Esophagus muscularis mucosa (tissue), 4 donors: ENCODE measurements around the gene ATP6V1B1. TPM values are rescaled to one million over a fixed set of nuclear protein-coding genes. Genes with fewer than 3 reads are reported as not detected.
A peak's percentile ranks its signal among the peaks of the same experiment; 100 is the strongest.

Experiments used
- DNase-seq: peaks from one replicate; pipeline ENCODE4 v3.0.0-alpha.2; 2017; ENCODE audit errors: extremely low spot score
- H3K27ac ChIP-seq, 4 donors: fragments of 200-600 bp; sonication (generic); replicated peaks in 1 of 4; 1 replicate in 3 of 4; 2 replicates in 1 of 4; pipeline ENCODE4 v1.5.1; 2016 to 2019; ENCODE audit warnings: mild to moderate bottlenecking in 1 of 4
- H3K27me3 ChIP-seq, 4 donors: fragments of 200-600 bp; sonication (generic); one replicate each; pipeline versions ENCODE4 v1.5.1 to v1.6.0; 2016 to 2019
- H3K36me3 ChIP-seq, 4 donors: fragments of 200-600 bp; sonication (generic); one replicate each; pipeline ENCODE4 v1.5.1; 2016 to 2019
- H3K4me1 ChIP-seq, 4 donors: fragments of 200-600 bp; sonication (generic); one replicate each; pipeline ENCODE4 v1.5.1; 2016 to 2019
- H3K4me3 ChIP-seq, 4 donors: fragments of 200-600 bp; sonication (generic); 1 replicate in 2 of 4; 2 replicates in 2 of 4; pipeline ENCODE4 v1.5.1; 2016 to 2019; ENCODE audit warnings: mild to moderate bottlenecking in 4 of 4, moderate library complexity in 1 of 4
- H3K9me3 ChIP-seq, 4 donors: fragments of 200-600 bp; sonication (generic); 1 replicate in 3 of 4; 2 replicates in 1 of 4; pipeline ENCODE4 v1.5.1; 2016 to 2019
- EP300 ChIP-seq: sonication (generic); formaldehyde crosslinking; IDR thresholded peaks from one replicate; pipeline ENCODE4 v1.6.1; 2017; ENCODE audit warnings: antibody characterized with exemption
- POLR2A ChIP-seq: fragments of 450-650 bp; IDR thresholded peaks from one replicate; pipeline ENCODE4 v1.6.1; 2017; ENCODE audit warnings: antibody characterized with exemption, moderate library complexity, mild to moderate bottlenecking, low read depth
- POLR2AphosphoS5 ChIP-seq, 2 donors: sonication (generic); formaldehyde crosslinking; IDR thresholded peaks; one replicate each; pipeline ENCODE4 v1.6.1; 2017; ENCODE audit warnings: antibody characterized with exemption in 2 of 2
- WGBS: methylation state at CpG from one replicate; pipeline ENCODE4 v1.1.5; 2018; 5-methylcytosine and 5-hydroxymethylcytosine counted together
- intact Hi-C: fragments of 100-400 bp; cut with DNase I; formaldehyde crosslinking; loops from one replicate; pipeline ENCODE4 v1.15.1; 2023
- total RNA-seq, 4 donors: library from RNA; depleted of rRNA; stranded (reverse); fragments of >200 nt; gene quantifications; one replicate each; pipeline versions ENCODE4 v1.1.0 to v1.2.1, GENCODE V29; 2016
- TF ChIP-seq, protein P1 (sequence below), 3 experiments: fragments of 200-600 bp in 2 of 3; fragments of 450-650 bp in 1 of 3; sonication (generic) in 2 of 3; IDR thresholded peaks; one replicate each; pipeline ENCODE4 v1.5.1; 2017 to 2019; ENCODE audit warnings: antibody characterized with exemption in 3 of 3, mild to moderate bottlenecking in 2 of 3, moderate library complexity in 1 of 3

ATP6V1B1 gene
- total RNA-seq, 4 donors from 2014 or later = 0.83 to 1.6 TPM; not detected in 2

DNA sequence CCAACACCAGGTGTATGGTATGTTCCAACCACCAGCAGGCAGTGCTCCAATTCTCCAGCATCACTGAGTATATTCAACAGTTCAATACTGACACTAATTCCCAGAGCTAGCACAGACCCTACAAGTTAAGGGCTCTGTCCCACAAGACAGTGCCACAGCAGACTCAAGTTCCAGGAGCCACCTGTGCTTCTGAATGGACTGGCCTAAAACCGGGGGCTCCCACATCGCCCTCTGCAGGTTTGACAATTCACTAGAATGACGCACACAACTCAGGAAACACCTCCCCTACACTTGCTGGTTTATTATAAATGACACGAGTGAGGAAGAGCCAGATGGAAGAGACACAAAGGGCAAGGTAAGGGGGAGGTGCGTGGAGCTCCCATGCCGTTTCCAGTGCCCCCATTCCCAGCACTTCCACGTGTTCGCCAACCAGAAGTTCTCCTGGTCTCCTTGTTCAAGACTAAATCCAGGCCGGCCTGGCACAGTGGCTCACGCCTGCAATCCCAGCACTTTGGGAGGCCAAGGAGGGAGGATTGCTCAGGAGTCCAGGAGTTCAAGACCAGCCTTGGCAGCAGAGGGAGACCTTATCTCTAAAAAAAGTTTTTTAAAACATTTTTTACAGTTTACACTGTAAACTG is 12.2 kb upstream of the ATP6V1B1 start:
- no peaks in the 10 kb centered on the region for H3K36me3 ChIP-seq
- 67% methylated on average over 10 of the region's 10 CpGs for WGBS
- H3K27me3 ChIP-seq = peaks cover 0 to 51% (median 4%) of the 10 kb centered on the region in 4 donors
- intact Hi-C loops = no loop called here
- H3K4me1 ChIP-seq = peaks cover 0 to 6% (median 0%) of the 10 kb centered on the region in 4 donors
- no peak for DNase-seq
- H3K9me3 ChIP-seq = no peaks in the 10 kb centered on the region
- no peak overlapping the region for H3K4me3 ChIP-seq
- TF ChIP-seq EP300 = no peak
- TF ChIP-seq, protein P1, sequence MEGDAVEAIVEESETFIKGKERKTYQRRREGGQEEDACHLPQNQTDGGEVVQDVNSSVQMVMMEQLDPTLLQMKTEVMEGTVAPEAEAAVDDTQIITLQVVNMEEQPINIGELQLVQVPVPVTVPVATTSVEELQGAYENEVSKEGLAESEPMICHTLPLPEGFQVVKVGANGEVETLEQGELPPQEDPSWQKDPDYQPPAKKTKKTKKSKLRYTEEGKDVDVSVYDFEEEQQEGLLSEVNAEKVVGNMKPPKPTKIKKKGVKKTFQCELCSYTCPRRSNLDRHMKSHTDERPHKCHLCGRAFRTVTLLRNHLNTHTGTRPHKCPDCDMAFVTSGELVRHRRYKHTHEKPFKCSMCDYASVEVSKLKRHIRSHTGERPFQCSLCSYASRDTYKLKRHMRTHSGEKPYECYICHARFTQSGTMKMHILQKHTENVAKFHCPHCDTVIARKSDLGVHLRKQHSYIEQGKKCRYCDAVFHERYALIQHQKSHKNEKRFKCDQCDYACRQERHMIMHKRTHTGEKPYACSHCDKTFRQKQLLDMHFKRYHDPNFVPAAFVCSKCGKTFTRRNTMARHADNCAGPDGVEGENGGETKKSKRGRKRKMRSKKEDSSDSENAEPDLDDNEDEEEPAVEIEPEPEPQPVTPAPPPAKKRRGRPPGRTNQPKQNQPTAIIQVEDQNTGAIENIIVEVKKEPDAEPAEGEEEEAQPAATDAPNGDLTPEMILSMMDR (IDR thresholded peaks at IDR 0.05) = no peak
- no peak for TF ChIP-seq POLR2A
- TF ChIP-seq POLR2AphosphoS5 (IDR thresholded peaks at IDR 0.05) = no peak
- H3K27ac ChIP-seq = no peak overlapping the region

DNA sequence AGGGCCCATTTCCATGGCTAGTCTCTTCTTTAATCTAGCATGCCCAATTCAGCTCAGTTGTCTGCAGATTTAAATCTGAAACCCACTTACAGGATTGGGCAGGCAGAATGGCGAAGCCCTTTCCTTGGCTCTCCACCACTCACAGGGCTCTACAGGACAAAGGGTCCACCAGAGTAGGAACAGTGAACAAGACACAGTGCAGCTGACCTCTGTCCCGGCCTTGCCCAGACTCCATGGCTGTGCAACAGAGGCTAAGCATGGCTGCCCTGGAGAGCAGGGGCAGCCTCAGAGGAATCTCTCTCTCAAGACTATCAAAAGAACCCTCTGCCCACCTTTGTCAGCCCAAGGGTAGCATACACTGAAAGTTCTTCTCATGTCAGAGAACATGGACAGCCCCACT is 9.7 kb upstream of the ATP6V1B1 start:
- intact Hi-C loops = no loop called here
- no peak for DNase-seq
- no peaks in the 10 kb centered on the region for H3K4me1 ChIP-seq

DNA sequence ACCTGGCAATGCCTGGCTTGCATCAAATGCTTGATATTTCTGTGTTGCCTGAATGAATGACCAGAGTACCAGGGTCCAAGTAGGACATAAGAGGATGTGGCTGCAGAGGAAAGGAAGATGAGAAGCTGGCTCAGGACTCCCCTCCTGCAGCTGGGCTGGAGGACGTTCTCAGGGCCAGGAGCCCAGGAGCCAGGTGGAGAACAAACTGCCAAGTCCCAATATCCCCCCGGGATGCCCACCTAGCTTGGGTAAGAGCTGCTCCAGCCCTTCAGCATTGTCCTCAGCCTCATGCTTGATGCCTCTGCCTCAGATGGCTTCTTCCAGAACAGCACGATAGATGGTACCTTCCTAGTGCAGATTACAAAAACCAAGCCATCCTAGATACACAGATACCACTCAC is 8.6 kb upstream of the ATP6V1B1 start:
- peaks cover 0 to 39% (median 4%) of the 10 kb centered on the region in 4 donors for H3K27me3 ChIP-seq
- H3K36me3 ChIP-seq = no peaks in the 10 kb centered on the region
- H3K4me3 ChIP-seq = no peak overlapping the region
- 78% methylated on average over 3 of the region's 3 CpGs for WGBS
- H3K4me1 ChIP-seq = no peaks in the 10 kb centered on the region
- TF ChIP-seq EP300 (no peak), POLR2AphosphoS5 (IDR thresholded peaks at IDR 0.05) (no peak), POLR2A (no peak)
- TF ChIP-seq, protein P1 (IDR thresholded peaks at IDR 0.05) = no peak
- no peak overlapping the region for H3K27ac ChIP-seq
- intact Hi-C loops = no loop called here
- no peak for DNase-seq
- H3K9me3 ChIP-seq = no peaks in the 10 kb centered on the region

More for the DNA sequence above, 9.7 kb upstream of the ATP6V1B1 start:
- Histone ChIP-seq H3K27me3 (peaks cover 0 to 38% (median 4%) of the 10 kb centered on the region in 4 donors), H3K27ac (no peak overlapping the region), H3K9me3 (no peaks in the 10 kb centered on the region), H3K36me3 (no peaks in the 10 kb centered on the region), H3K4me3 (no peak overlapping the region)
- TF ChIP-seq POLR2AphosphoS5 (IDR thresholded peaks at IDR 0.05) (no peak), POLR2A (no peak), EP300 (no peak)
- TF ChIP-seq, protein P1 (IDR thresholded peaks at IDR 0.05) = no peak
- 92% methylated on average over 2 of the region's 2 CpGs for WGBS

DNA sequence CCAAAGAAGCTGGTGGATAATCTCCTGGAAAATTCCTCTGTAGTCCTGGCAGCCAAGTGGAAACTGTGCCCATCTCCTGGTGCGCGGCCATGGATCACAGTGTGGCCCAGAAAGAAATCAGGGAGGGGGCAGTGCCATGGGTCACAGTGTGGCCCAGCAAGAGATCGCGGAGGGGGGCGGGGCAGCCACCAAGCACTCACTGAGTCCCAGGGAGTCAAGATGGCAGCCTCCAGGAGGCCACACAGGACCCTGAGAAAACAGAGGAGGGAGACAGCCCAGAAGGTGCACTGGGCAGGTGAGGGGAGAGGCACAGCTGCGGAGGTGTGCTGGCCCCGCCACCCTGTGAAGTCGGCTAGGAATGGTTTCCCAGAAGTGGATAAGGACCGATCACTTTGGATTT is 8.1 kb upstream of the ATP6V1B1 start:
- TF ChIP-seq EP300 = no peak
- no peak for TF ChIP-seq POLR2A
- no peak for TF ChIP-seq POLR2AphosphoS5 (IDR thresholded peaks at IDR 0.05)
- TF ChIP-seq, protein P1 (IDR thresholded peaks at IDR 0.05) = no peak
- no peaks in the 10 kb centered on the region for H3K36me3 ChIP-seq
- DNase-seq = peak; percentile 64
- 89% methylated on average over 6 of the region's 9 CpGs for WGBS
- no peak overlapping the region for H3K4me3 ChIP-seq
- intact Hi-C loops = no loop called here
- no peaks in the 10 kb centered on the region for H3K9me3 ChIP-seq
- peaks cover 0 to 39% (median 2%) of the 10 kb centered on the region in 4 donors for H3K27me3 ChIP-seq
- H3K27ac ChIP-seq = no peak overlapping the region
- no peaks in the 10 kb centered on the region for H3K4me1 ChIP-seq

DNA sequence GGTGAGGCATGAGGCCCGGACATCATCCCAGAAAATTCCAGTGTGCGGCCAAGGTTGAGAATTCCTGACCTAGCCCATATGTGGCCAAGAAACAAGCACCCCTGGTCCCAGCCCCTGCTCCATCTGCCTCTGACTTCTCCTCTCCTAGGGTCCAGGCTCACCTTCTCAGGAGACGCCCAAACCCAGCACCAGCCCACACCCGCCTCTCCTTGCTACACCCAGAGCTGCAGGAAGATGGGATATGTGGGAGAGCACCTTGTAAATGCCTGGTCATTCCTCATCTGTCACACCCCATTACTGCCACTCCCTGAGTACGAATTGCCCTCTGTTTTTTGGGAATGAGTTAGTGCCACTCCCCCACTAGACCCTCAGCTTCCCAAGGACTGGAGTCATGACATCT is 7.3 kb upstream of the ATP6V1B1 start:
- intact Hi-C loops = no loop called here
- Histone ChIP-seq H3K36me3 (no peaks in the 10 kb centered on the region), H3K4me1 (no peaks in the 10 kb centered on the region), H3K27ac (no peak overlapping the region), H3K9me3 (no peaks in the 10 kb centered on the region), H3K4me3 (no peak overlapping the region), H3K27me3 (peaks cover 0 to 39% (median 0%) of the 10 kb centered on the region in 4 donors)
- TF ChIP-seq POLR2A (no peak), POLR2AphosphoS5 (IDR thresholded peaks at IDR 0.05) (no peak), EP300 (no peak)
- TF ChIP-seq, protein P1 (IDR thresholded peaks at IDR 0.05) = no peak
- 91% methylated on average over 4 of the region's 5 CpGs for WGBS
- DNase-seq = peak; percentile 87
